ENCODE results near the gene S1PR4.

Gene S1PR4, protein sequence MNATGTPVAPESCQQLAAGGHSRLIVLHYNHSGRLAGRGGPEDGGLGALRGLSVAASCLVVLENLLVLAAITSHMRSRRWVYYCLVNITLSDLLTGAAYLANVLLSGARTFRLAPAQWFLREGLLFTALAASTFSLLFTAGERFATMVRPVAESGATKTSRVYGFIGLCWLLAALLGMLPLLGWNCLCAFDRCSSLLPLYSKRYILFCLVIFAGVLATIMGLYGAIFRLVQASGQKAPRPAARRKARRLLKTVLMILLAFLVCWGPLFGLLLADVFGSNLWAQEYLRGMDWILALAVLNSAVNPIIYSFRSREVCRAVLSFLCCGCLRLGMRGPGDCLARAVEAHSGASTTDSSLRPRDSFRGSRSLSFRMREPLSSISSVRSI

DNA sequence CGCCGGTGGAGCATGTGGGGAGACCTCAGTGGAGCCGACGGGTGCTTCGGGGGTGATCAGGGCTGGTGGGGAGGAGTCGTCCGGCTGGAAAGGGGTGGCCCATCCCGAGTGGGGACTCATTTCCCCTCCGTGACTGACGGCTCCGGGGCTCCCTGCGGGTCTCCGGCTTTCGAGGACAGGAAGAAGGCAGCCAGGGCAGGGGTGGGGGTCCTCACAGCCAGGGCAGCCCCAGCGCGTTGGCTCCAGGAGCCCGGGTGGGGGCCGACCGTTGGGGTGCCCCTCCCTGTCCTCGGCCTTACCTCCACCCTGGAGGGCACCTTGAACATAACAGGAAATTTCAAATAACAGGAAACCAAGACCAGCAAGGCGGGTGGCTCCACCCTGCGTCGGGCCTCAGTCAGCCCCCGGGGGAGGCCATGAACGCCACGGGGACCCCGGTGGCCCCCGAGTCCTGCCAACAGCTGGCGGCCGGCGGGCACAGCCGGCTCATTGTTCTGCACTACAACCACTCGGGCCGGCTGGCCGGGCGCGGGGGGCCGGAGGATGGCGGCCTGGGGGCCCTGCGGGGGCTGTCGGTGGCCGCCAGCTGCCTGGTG is at the start of gene S1PR4:
TSS of gene S1PR4 (plus strand) at position 393 of the 596 bp plus-strand sequence. CDS start at position 417, 24 bp downstream.
- Histone ChIP-seq H3K27me3 (ENCODE audit: insufficient read depth, low read length) (no peaks in the 10 kb centered on the region), H3K4me1 (ENCODE audit: insufficient read depth, low read length) (no peaks in the 10 kb centered on the region), H2AFZ (ENCODE audit: low read depth, low read length) (no peak within 1 kb of the TSS), H3K9me3 (ENCODE audit: low read length) (no peaks in the 10 kb centered on the region), H3K4me3 (ENCODE audit: low read length) (no peak within 1 kb of the TSS), H3K36me3 (ENCODE audit: insufficient read depth, low read length) (no peaks in the 10 kb centered on the region)

DNA sequence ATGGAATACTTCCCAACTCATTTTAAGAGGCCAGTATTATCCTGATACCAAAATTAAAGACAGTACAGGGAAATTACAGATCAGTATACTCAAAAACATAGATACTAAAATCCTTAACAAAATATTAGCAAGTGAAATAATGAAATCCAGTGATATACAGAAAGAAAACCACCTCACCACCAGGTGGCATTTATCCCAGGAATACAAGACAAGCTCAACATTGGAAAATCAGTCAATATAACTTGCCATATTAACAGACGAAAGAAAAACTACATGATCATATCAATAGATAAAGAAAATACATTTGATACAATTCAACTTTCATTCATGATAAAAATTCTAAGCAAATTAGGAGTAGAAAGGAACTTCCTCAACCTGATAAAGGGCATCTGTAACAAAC is 49.5 kb upstream of the S1PR4 start:
- H3K4me1 ChIP-seq (ENCODE audit: insufficient read depth, low read length) = no peaks in the 10 kb centered on the region
- H3K36me3 ChIP-seq (ENCODE audit: insufficient read depth, low read length) = no peaks in the 10 kb centered on the region
- no peaks in the 10 kb centered on the region for H3K9me3 ChIP-seq (ENCODE audit: low read length)
- no peak overlapping the region for H3K4me3 ChIP-seq (ENCODE audit: low read length)
- no peak overlapping the region for H2AFZ ChIP-seq (ENCODE audit: low read depth, low read length)
- no peaks in the 10 kb centered on the region for H3K27me3 ChIP-seq (ENCODE audit: insufficient read depth, low read length)

DNA sequence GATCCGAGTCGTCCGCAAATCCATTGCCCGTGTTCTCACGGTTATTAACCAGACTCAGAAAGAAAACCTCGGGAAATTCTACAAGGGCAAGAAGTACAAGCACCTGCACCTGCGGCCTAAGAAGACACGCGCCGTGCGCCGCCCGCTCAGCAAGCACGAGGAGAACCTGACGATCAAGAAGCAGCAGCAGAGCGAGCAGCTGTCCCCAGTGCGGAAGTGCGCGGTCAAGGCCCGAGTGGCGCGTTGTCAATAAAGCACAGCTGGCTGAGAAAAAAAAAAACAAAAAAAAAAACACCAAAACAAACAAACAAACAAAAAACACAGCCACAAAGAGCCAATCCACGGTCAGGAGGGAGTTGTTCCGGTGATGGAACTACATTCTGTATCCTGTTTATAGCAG is 47.4 kb upstream of the S1PR4 start:
- H3K27me3 ChIP-seq (ENCODE audit: insufficient read depth, low read length) = no peaks in the 10 kb centered on the region
- H3K9me3 ChIP-seq (ENCODE audit: low read length) = no peaks in the 10 kb centered on the region
- no peaks in the 10 kb centered on the region for H3K4me1 ChIP-seq (ENCODE audit: insufficient read depth, low read length)
- H3K4me3 ChIP-seq (ENCODE audit: low read length) = no peak overlapping the region
- H2AFZ ChIP-seq (ENCODE audit: low read depth, low read length) = no peak overlapping the region
- H3K36me3 ChIP-seq (ENCODE audit: insufficient read depth, low read length) = no peaks in the 10 kb centered on the region

DNA sequence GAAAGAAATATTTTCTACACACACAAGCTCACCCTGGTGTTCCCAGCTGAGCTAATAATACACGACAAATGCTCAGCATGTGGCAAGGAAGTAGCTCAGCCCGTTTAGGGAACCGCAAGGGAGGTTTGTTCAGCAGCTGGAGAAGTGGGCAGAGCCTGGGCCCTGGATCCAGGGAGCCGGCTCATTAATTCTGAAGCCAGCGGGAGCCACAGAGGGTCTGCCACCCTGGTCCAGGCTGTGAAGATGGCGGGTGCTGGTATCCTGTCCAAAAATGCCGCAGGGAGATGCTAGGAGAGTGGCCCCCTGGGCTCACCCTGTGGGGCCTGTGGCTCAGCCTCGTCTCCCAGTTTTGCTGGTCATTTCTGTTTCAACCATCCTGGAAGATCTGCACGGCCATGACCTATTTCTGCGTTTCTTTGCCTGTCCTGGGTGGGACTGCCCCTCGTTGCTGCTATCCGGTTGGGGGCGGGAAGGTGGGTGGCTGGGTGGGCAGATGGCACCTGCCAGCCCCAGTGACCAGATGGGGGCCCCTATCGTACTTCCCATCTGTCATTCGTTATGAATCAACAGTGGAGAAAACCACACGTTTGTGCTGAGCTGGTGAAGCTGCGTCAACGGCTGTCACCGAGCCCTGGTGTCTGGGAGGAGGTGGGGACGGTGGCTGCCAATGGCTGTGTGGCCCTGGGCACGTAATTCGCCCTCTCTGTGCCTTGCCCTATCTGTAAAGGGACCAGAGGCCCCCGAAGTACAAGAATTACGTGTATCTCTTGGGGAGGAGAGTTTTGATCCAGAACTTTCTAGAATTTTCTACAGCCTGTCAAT is 45.4 kb upstream of the S1PR4 start:
- Histone ChIP-seq H3K27me3 (ENCODE audit: insufficient read depth, low read length) (no peaks in the 10 kb centered on the region), H3K4me1 (ENCODE audit: insufficient read depth, low read length) (no peaks in the 10 kb centered on the region), H3K9me3 (ENCODE audit: low read length) (no peaks in the 10 kb centered on the region), H3K4me3 (ENCODE audit: low read length) (no peak overlapping the region), H3K36me3 (ENCODE audit: insufficient read depth, low read length) (no peaks in the 10 kb centered on the region), H2AFZ (ENCODE audit: low read depth, low read length) (no peak overlapping the region)

DNA sequence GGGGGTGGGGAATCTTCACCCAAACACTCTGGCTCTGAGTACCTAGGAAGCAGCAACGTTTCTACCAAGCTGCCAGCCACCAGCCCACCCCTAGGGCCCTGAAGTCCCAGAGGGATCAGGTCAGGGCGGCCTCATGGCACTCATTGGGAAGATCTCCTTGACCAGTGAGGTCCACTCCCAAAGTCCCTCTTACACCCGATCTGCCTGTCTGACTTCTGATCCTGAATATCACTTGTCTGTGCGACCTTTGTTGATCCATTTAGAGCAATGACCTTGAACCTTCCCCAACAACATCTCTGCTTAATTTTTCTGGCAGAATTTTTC is 44.8 kb upstream of the S1PR4 start:
- Histone ChIP-seq H3K9me3 (ENCODE audit: low read length) (no peaks in the 10 kb centered on the region), H2AFZ (ENCODE audit: low read depth, low read length) (no peak overlapping the region), H3K4me1 (ENCODE audit: insufficient read depth, low read length) (no peaks in the 10 kb centered on the region), H3K36me3 (ENCODE audit: insufficient read depth, low read length) (no peaks in the 10 kb centered on the region), H3K27me3 (ENCODE audit: insufficient read depth, low read length) (no peaks in the 10 kb centered on the region), H3K4me3 (ENCODE audit: low read length) (no peak overlapping the region)

DNA sequence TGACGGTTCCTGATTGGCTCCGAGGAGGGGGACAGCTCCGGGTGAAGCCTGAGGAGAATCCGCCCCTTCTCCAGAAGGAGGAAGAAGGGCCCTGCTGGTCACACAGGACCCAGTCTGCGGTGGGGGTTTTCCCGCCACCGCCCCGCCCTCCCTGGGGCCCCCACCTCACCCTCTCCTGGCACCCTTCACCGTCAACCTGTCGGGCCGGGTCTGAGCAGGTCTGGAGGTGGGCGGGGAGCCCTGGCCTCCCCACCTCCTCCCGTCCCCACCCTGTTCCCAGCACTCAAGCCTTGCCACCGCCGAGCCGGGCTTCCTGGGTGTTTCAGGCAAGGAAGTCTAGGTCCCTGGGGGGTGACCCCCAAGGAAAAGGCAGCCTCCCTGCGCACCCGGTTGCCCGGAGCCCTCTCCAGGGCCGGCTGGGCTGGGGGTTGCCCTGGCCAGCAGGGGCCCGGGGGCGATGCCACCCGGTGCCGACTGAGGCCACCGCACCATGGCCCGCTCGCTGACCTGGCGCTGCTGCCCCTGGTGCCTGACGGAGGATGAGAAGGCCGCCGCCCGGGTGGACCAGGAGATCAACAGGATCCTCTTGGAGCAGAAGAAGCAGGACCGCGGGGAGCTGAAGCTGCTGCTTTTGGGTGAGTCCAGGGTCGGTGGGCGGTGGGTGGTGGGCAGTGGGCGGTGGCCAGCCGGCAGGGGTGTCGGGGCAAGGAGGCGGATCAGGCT is 42.4 kb upstream of the S1PR4 start, which contains the start of gene GNA15:
TSS of gene GNA15 (plus strand) at position 73 of the 723 bp plus-strand sequence. CDS start at position 491, 418 bp downstream.
- Histone ChIP-seq H3K27me3 (ENCODE audit: insufficient read depth, low read length) (no peaks in the 10 kb centered on the region), H3K4me3 (ENCODE audit: low read length) (no peak within 1 kb of the TSS), H3K4me1 (ENCODE audit: insufficient read depth, low read length) (no peaks in the 10 kb centered on the region), H3K9me3 (ENCODE audit: low read length) (no peaks in the 10 kb centered on the region), H2AFZ (ENCODE audit: low read depth, low read length) (no peak within 1 kb of the TSS), H3K36me3 (ENCODE audit: insufficient read depth, low read length) (no peaks in the 10 kb centered on the region)

DNA sequence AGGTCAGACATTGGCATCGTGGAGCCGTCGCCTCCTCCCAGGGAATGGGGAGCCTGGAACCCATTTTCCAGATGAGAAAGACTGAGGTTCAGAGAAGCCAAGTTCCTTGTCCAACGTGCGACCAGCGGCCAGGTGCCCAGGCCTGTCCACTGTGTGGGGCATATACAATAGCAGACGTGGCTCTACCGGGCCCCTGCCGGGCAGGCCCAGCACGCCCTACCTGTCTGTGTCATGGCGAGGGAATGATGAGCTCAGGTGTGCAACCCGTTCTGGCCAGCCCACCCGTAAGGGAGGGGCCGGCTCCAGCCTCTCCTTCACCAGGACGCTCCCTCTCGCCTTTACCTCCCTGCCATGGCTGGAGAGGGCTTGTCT is 41.9 kb upstream of the S1PR4 start:
- Histone ChIP-seq H3K4me3 (ENCODE audit: low read length) (no peak overlapping the region), H2AFZ (ENCODE audit: low read depth, low read length) (no peak overlapping the region), H3K36me3 (ENCODE audit: insufficient read depth, low read length) (no peaks in the 10 kb centered on the region), H3K9me3 (ENCODE audit: low read length) (no peaks in the 10 kb centered on the region), H3K4me1 (ENCODE audit: insufficient read depth, low read length) (no peaks in the 10 kb centered on the region), H3K27me3 (ENCODE audit: insufficient read depth, low read length) (no peaks in the 10 kb centered on the region)

DNA sequence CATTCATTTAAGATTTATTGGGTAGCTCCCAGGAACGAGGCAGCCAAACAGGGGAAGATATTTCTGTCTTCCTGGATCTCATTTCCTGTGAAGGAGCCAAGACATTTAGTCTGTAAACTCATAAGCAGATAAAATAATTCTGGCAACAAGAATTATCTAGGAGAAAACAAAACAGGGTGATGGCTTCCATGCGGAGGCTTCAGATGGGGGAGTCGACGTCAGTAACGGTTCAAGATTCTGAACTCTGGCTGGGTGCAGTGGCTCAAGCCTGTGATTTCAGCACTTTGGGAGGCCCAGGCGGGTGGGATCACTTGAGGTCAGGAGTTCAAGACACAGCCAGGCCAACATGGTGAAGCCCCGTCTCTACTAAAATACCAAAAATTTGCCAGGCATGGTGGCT is 41.5 kb upstream of the S1PR4 start:
- no peaks in the 10 kb centered on the region for H3K4me1 ChIP-seq (ENCODE audit: insufficient read depth, low read length)
- H3K27me3 ChIP-seq (ENCODE audit: insufficient read depth, low read length) = no peaks in the 10 kb centered on the region
- no peak overlapping the region for H3K4me3 ChIP-seq (ENCODE audit: low read length)
- H3K36me3 ChIP-seq (ENCODE audit: insufficient read depth, low read length) = no peaks in the 10 kb centered on the region
- H3K9me3 ChIP-seq (ENCODE audit: low read length) = no peaks in the 10 kb centered on the region
- H2AFZ ChIP-seq (ENCODE audit: low read depth, low read length) = no peak overlapping the region

DNA sequence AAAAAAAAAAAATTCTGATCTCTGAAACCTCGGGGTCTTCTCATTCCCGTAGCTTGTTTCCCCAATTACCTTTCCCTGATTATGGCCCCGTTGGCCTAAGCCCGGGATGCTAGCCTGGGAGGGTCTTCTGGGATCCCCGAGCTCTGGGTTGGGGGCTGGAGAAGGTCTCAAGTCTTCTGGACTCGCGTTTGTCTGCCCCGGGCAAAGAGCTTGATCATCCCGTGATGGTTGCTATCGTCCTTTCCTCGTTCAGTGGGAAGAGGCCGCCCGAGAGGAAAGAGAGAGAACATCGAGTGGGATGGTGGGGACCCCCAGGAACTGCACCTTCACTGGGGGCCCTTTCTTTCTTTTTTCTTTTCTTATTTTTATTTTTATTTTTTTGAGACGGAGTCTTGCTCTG is 40.3 kb upstream of the S1PR4 start:
- Histone ChIP-seq H3K9me3 (ENCODE audit: low read length) (no peaks in the 10 kb centered on the region), H3K4me1 (ENCODE audit: insufficient read depth, low read length) (no peaks in the 10 kb centered on the region), H3K4me3 (ENCODE audit: low read length) (no peak overlapping the region), H3K27me3 (ENCODE audit: insufficient read depth, low read length) (no peaks in the 10 kb centered on the region), H2AFZ (ENCODE audit: low read depth, low read length) (no peak overlapping the region), H3K36me3 (ENCODE audit: insufficient read depth, low read length) (no peaks in the 10 kb centered on the region)

DNA sequence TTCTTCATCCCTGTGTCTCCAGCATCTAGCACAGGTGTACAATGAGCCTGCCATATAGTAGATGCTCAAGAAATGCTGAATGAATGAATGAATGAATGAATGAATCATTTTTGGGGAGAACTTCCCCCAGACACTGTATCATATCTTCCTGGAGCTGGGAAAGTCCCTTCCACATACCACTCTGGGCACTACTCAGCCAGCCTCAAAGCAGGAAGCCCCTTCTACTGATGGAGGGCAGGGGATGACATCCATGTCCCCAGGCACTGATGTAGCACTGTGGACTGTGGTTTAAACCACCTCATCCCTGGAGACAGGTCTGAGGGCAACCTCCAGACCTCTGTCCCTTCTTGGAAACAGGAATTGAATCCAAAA is 37.9 kb upstream of the S1PR4 start:
- H2AFZ ChIP-seq (ENCODE audit: low read depth, low read length) = no peak overlapping the region
- no peaks in the 10 kb centered on the region for H3K9me3 ChIP-seq (ENCODE audit: low read length)
- no peaks in the 10 kb centered on the region for H3K36me3 ChIP-seq (ENCODE audit: insufficient read depth, low read length)
- no peaks in the 10 kb centered on the region for H3K27me3 ChIP-seq (ENCODE audit: insufficient read depth, low read length)
- H3K4me3 ChIP-seq (ENCODE audit: low read length) = no peak overlapping the region
- no peaks in the 10 kb centered on the region for H3K4me1 ChIP-seq (ENCODE audit: insufficient read depth, low read length)

DNA sequence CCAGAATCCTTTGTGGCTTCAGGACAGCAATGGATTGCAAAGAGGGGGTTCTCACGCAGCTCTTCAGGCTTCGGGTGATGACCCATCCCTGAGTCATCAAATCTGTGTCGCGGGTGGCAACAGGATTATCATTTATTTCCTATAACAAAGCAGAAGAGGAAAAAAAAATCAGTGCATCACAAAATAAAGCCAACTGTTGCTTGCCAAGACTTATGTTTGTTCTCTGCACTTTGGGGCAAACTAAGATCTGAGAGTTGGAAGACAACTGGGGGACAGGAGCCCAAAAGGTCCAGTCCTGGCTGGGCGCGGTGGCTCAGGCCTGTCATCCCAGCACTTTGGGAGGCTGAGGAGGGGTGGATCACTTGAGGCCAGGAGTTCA is 36.3 kb upstream of the S1PR4 start:
- no peak overlapping the region for H2AFZ ChIP-seq (ENCODE audit: low read depth, low read length)
- H3K36me3 ChIP-seq (ENCODE audit: insufficient read depth, low read length) = no peaks in the 10 kb centered on the region
- no peaks in the 10 kb centered on the region for H3K27me3 ChIP-seq (ENCODE audit: insufficient read depth, low read length)
- H3K4me1 ChIP-seq (ENCODE audit: insufficient read depth, low read length) = no peaks in the 10 kb centered on the region
- no peak overlapping the region for H3K4me3 ChIP-seq (ENCODE audit: low read length)
- no peaks in the 10 kb centered on the region for H3K9me3 ChIP-seq (ENCODE audit: low read length)

DNA sequence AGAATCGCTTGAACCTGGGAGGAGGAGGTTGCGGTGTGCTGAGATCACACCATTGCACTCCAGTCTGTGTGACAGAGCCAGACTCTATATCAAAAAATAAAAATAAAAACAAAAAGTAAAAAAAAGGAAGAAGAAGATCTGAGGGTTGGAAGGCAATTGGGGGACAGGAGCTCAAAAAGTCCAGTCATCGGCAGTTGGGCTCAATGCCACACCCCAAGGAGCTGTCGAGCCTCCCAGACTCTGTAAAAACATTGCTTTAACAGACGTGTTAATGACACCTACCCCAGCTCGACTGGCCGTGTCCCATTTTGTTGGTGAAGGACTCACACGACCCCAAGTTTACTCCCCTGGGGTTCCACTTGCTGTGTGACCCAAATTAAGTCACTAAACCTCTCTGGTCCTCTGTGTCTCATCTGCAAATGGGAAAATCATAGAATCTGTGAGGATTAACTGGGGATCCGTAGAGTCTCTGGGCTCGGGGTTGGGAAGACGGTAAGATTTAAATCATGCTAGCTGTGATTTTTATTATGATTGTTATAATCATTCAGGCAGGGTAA is 35.7 kb upstream of the S1PR4 start:
- H3K4me1 ChIP-seq (ENCODE audit: insufficient read depth, low read length) = no peaks in the 10 kb centered on the region
- H3K9me3 ChIP-seq (ENCODE audit: low read length) = no peaks in the 10 kb centered on the region
- H2AFZ ChIP-seq (ENCODE audit: low read depth, low read length) = no peak overlapping the region
- no peak overlapping the region for H3K4me3 ChIP-seq (ENCODE audit: low read length)
- no peaks in the 10 kb centered on the region for H3K27me3 ChIP-seq (ENCODE audit: insufficient read depth, low read length)
- H3K36me3 ChIP-seq (ENCODE audit: insufficient read depth, low read length) = no peaks in the 10 kb centered on the region

All from neuron (in vitro differentiated cells).